HL-60 (cell line): ENCODE results near the gene HPS5.

ENCODE experiments used
- GABPA ChIP-seq: IDR thresholded peaks from 2 replicates; pipeline ENCODE4 v1.6.1; 2012; ENCODE audit warnings: low read depth
- POLR2AphosphoS5 ChIP-seq: IDR thresholded peaks from 2 replicates; pipeline ENCODE4 v1.6.1; 2012; ENCODE audit warnings: low read depth
- REST ChIP-seq: IDR thresholded peaks from 2 replicates; pipeline ENCODE4 v1.6.1; 2012; ENCODE audit warnings: low read depth; ENCODE audit not compliant: insufficient replicate concordance
- SPI1 ChIP-seq: IDR thresholded peaks from 2 replicates; pipeline ENCODE4 v1.6.1; 2012; ENCODE audit warnings: low read depth, mild to moderate bottlenecking, borderline replicate concordance
- TF ChIP-seq, protein P1 (sequence below): IDR thresholded peaks from one replicate; pipeline ENCODE4 v1.5.1; 2011; ENCODE audit warnings: low read length, control low read depth, inconsistent platforms; ENCODE audit not compliant: insufficient read depth

DNA sequence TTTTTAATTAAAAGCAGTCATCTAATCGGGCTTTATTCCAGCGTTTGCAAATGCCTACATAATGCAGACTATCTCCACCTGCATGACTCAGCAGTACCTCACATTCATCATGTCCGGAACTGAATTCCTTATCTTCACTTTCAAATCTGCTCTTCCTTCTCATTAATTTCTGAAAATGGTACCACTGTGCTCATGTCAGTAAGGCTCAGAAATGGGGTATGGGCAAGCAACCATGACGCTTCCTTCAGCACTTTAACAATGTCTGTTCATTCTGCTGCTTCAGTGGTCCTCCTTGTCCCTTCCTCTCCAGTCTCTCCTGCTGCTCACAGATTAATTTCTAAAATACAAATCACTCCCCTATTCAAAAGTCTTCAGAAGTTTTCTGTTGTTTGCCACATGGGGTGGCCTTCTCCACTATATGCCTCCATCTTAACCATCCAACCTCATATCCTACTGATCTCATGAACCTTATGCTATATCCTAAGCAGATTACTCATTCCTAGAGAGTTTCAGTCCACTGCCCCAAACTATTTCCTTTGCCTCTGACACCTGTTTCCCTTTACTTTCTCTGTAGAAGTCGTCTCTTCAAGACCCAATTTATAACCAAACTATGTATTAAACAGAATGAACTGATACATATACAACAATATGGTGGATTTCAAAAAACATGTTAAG lies 7.4 kb upstream of the HPS5 start:
- TF ChIP-seq, protein P1, sequence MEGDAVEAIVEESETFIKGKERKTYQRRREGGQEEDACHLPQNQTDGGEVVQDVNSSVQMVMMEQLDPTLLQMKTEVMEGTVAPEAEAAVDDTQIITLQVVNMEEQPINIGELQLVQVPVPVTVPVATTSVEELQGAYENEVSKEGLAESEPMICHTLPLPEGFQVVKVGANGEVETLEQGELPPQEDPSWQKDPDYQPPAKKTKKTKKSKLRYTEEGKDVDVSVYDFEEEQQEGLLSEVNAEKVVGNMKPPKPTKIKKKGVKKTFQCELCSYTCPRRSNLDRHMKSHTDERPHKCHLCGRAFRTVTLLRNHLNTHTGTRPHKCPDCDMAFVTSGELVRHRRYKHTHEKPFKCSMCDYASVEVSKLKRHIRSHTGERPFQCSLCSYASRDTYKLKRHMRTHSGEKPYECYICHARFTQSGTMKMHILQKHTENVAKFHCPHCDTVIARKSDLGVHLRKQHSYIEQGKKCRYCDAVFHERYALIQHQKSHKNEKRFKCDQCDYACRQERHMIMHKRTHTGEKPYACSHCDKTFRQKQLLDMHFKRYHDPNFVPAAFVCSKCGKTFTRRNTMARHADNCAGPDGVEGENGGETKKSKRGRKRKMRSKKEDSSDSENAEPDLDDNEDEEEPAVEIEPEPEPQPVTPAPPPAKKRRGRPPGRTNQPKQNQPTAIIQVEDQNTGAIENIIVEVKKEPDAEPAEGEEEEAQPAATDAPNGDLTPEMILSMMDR, result no peak
- no peak for TF ChIP-seq POLR2AphosphoS5
- no peak for TF ChIP-seq REST
- TF ChIP-seq GABPA, result no peak
- no peak for TF ChIP-seq SPI1
